ENCODE data around the gene MYT1. TPM values are rescaled to one million over a fixed set of nuclear protein-coding genes. Genes with fewer than 3 reads are reported as not detected.

Gene MYT1
- total and polyA plus RNA-seq, 2 of the 8 experiments (the other 6 are each of a cell fraction or from before 2014, with no cell fraction given), result 0.63 to 2.0 TPM

GRCh38 chr20:64216036-64216435 lies 51.8 kb downstream of the MYT1 start:
- no peak overlapping the region for H3K23ac ChIP-seq (ENCODE audit: insufficient read length)
- H2BK120ac ChIP-seq (replicated peaks; ENCODE audit: low read depth, low read length), result no peak overlapping the region
- no peak overlapping the region for H3K56ac ChIP-seq (replicated peaks; ENCODE audit: insufficient read length, low read depth, low read length)
- no peak overlapping the region for H2BK5ac ChIP-seq (ENCODE audit: low read depth, low read length)
- WGBS, 2 experiments (ENCODE audit: extremely low coverage in 1 of 2, insufficient coverage in 1 of 2, insufficient read length in 1 of 2, insufficient replicate concordance in 2 of 2, low coverage in 1 of 2, low lambda C conversion rate in 2 of 2, missing lambda C conversion rate in 1 of 2), result 97% methylated on average over 3 of the region's 3 CpGs; no CpG with 5 or more reads in 1 of the 2 experiments
- H4K91ac ChIP-seq (replicated peaks; ENCODE audit: insufficient read length, low read length), result no peak overlapping the region
- no peak for FAIRE-seq
- no peaks in the 10 kb centered on the region for H3K23me2 ChIP-seq (ENCODE audit: low read depth, low read length)
- H2BK12ac ChIP-seq (ENCODE audit: low read depth, low read length), result 0 out of 2 replicates have a peak overlapping the region, but pooled peaks have one; percentile 50
- H3K4me1 ChIP-seq (replicated peaks in 1 of 4; ENCODE audit: control insufficient read depth in 3 of 4, insufficient read depth in 4 of 4, low read length in 3 of 4), result no peaks in the 10 kb centered on the region; a peak in 2 of 7 replicates
- H3K4me2 ChIP-seq (ENCODE audit: insufficient read depth in 1 of 2, low read depth in 2 of 2, low read length in 2 of 2), result no peak overlapping the region
- H3K4ac ChIP-seq (replicated peaks; ENCODE audit: insufficient read length, low read depth, low read length), result no peak overlapping the region
- H3K9me3 ChIP-seq (ENCODE audit: insufficient read depth in 2 of 2, low read depth in 1 of 2, low read length in 1 of 2), result no peaks in the 10 kb centered on the region
- no peaks in the 10 kb centered on the region for H3K79me2 ChIP-seq (ENCODE audit: control insufficient read depth in 1 of 2, insufficient read depth in 2 of 2, low read length in 2 of 2)
- ChIA-PET POLR2A (ENCODE audit: partially characterized antibody) (no interaction called here), CTCF (ENCODE audit: partially characterized antibody) (interaction anchor here (0.6 to 1.4 kb wide), 3 partner anchors 44 to 1534 kb away, joined by 3 to 6 read pairs (median 3); no protein-coding TSS in a partner anchor)
- no peak overlapping the region for H3K9ac ChIP-seq (replicated peaks in 1 of 4; ENCODE audit: extremely low read depth in 1 of 4, low read depth in 3 of 4, low read length in 3 of 4)
- DNase-seq (ENCODE audit: low read depth in 1 of 2, low spot score in 2 of 2), result no peak
- no peak overlapping the region for H4K5ac ChIP-seq (ENCODE audit: insufficient read length, low read depth, low read length)
- peaks cover 0 to 2% of the 10 kb centered on the region in 2 experiments for H4K20me1 ChIP-seq (replicated peaks in 1 of 2; ENCODE audit: control insufficient read depth in 1 of 2, insufficient read depth in 2 of 2, low read length in 2 of 2)
- no peak overlapping the region for H3K18ac ChIP-seq (ENCODE audit: extremely low read depth, low read length)
- H2BK15ac ChIP-seq (ENCODE audit: low read length), result no peak overlapping the region
- H3K79me1 ChIP-seq (ENCODE audit: low read depth, low read length), result no peaks in the 10 kb centered on the region
- H2BK20ac ChIP-seq (ENCODE audit: low read length), result no peak overlapping the region
- no peak overlapping the region for H2AFZ ChIP-seq (ENCODE audit: low read length)
- no peak overlapping the region for H2AK5ac ChIP-seq (ENCODE audit: low read depth, low read length)
- no peak overlapping the region for H3K4me3 ChIP-seq (ENCODE audit: extremely low read depth in 1 of 4, insufficient read depth in 2 of 4, low read depth in 3 of 4, low read length in 4 of 4)
- H4K8ac ChIP-seq (ENCODE audit: extremely low read depth, insufficient read depth, low read length), result peak overlapping the region; percentile 4; the same call in 1 of the 2 replicates
- H3K36me3 ChIP-seq (ENCODE audit: control insufficient read depth in 2 of 4, insufficient read depth in 4 of 4, low read length in 3 of 4), result no peaks in the 10 kb centered on the region
- H3K27ac ChIP-seq (ENCODE audit: low read depth, low read length), result no peak overlapping the region
- H3K27me3 ChIP-seq (replicated peaks in 1 of 4; ENCODE audit: control insufficient read depth in 3 of 4, extremely low read depth in 1 of 4, insufficient read depth in 3 of 4, low read length in 3 of 4), result no peaks in the 10 kb centered on the region
- no peak overlapping the region for H3K14ac ChIP-seq (ENCODE audit: insufficient read length)
- TF ChIP-seq CHD2 (IDR thresholded peaks at IDR 0.05; ENCODE audit: low read length) (no peak), HDAC2 (IDR thresholded peaks at IDR 0.05; ENCODE audit: borderline replicate concordance in 1 of 2, low read depth in 2 of 2, low read length in 2 of 2) (no peak)

All from H1 (cell line).